ENCODE data around the gene TAL1. TPM values are rescaled to one million over a fixed set of nuclear protein-coding genes. Genes with fewer than 3 reads are reported as not detected.

TAL1 gene
- total RNA-seq, 1 donor from 2014 or later, result 13.9 TPM

DNA sequence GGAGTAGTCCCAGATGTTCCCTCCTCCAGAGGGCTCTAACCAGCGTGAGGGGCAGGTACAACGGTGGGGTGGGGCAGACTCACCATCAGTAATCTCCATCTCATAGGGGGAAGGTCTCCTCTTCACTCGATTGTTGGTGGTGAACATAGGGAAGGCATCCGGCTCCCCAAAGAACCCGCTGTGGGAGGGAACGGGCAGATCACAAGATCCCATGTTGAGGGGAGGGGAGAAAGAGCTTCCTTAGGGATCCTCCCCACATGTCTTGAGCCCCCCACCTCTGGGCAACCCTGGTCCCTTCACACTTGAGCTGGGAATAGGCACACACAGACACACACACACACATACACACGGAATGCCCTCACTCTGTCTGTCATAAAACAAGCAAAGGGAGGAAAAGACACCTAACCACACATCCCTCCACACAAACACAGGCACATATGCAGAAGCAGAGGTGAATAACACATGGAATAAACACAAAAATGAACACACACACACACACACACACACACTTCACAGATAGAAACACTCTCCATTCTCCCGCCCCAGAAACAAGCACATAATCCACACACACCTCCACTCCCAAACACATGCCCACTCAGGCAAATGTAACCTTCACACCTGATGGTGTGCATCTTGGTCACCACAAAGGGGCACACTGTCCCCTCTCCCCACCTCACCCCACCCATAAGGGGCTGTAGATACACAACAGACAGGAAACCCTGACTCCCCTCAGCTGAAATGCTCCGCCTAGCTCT, 7.9 kb downstream of the TAL1 start:
- Histone ChIP-seq H3K4me3 (no peak overlapping the region), H3K27me3 (peaks cover 27% of the 10 kb centered on the region), H3K4me1 (peaks cover 4 to 10% of the 10 kb centered on the region in 2 donors), H3K9me3 (no peaks in the 10 kb centered on the region), H3K36me3 (no peaks in the 10 kb centered on the region), H3K27ac (no peak overlapping the region)
- DNase-seq (ENCODE audit: low spot score in 2 of 2), result peak in 1 of 2 donors; percentile 35
- intact Hi-C loops (cut with DNase I), result no loop called here
- TF ChIP-seq, protein P1, sequence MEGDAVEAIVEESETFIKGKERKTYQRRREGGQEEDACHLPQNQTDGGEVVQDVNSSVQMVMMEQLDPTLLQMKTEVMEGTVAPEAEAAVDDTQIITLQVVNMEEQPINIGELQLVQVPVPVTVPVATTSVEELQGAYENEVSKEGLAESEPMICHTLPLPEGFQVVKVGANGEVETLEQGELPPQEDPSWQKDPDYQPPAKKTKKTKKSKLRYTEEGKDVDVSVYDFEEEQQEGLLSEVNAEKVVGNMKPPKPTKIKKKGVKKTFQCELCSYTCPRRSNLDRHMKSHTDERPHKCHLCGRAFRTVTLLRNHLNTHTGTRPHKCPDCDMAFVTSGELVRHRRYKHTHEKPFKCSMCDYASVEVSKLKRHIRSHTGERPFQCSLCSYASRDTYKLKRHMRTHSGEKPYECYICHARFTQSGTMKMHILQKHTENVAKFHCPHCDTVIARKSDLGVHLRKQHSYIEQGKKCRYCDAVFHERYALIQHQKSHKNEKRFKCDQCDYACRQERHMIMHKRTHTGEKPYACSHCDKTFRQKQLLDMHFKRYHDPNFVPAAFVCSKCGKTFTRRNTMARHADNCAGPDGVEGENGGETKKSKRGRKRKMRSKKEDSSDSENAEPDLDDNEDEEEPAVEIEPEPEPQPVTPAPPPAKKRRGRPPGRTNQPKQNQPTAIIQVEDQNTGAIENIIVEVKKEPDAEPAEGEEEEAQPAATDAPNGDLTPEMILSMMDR (IDR thresholded peaks at IDR 0.05), result no peak

DNA sequence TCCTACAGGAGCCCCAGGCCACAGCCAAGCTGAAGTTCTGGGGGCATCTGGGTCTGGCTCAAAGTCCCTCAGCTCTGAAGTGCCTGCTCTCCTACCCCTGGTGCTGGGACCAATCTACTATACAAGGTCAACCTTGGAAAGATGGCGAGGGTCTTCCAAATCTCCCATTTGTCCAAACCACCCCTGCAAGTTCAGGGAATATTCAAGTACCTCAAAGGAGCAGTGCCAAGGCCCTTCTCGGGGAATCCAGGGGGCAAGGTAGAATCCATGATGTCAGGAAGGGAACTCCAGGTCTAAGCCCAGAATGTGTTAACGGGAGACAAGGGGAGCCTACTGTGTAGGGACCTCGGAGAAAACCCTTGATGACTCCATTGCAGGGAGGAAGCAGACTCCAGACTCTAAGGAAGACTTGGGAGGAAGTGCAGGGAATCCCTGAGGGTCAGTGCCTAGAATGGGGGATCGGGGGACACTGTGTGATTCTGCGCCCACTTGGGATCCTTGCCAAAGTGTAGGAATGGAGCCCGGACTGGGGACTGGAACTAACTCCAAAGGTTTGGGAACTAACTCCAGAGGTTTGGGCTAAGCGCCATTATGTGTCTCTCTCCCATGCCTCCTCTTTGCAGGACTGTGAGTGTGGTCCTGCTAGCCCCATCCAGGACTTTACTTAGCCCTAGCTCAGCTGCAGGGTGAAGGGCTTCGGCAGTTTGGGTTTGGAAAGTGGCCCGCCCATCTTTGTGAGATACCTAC, 8.7 kb downstream of the TAL1 start:
- H3K4me3 ChIP-seq, result no peak overlapping the region
- TF ChIP-seq, protein P1 (IDR thresholded peaks at IDR 0.05), result no peak
- intact Hi-C loops (cut with DNase I), result no loop called here
- peaks cover 4 to 10% of the 10 kb centered on the region in 2 donors for H3K4me1 ChIP-seq
- H3K36me3 ChIP-seq, result no peaks in the 10 kb centered on the region
- H3K27me3 ChIP-seq, result peaks cover 20% of the 10 kb centered on the region
- no peak for DNase-seq (ENCODE audit: low spot score in 2 of 2)
- no peak overlapping the region for H3K27ac ChIP-seq
- no peaks in the 10 kb centered on the region for H3K9me3 ChIP-seq

GRCh38 chr1:47222476-47222875, 9.5 kb downstream of the TAL1 start:
- Histone ChIP-seq H3K4me3 (no peak overlapping the region), H3K4me1 (peaks cover 4 to 10% of the 10 kb centered on the region in 2 donors), H3K27ac (no peak overlapping the region), H3K36me3 (no peaks in the 10 kb centered on the region), H3K27me3 (peaks cover 14% of the 10 kb centered on the region), H3K9me3 (no peaks in the 10 kb centered on the region)
- intact Hi-C loops (cut with DNase I), result no loop called here
- no peak for DNase-seq (ENCODE audit: low spot score in 2 of 2)
- TF ChIP-seq, protein P1 (IDR thresholded peaks at IDR 0.05), result no peak

DNA sequence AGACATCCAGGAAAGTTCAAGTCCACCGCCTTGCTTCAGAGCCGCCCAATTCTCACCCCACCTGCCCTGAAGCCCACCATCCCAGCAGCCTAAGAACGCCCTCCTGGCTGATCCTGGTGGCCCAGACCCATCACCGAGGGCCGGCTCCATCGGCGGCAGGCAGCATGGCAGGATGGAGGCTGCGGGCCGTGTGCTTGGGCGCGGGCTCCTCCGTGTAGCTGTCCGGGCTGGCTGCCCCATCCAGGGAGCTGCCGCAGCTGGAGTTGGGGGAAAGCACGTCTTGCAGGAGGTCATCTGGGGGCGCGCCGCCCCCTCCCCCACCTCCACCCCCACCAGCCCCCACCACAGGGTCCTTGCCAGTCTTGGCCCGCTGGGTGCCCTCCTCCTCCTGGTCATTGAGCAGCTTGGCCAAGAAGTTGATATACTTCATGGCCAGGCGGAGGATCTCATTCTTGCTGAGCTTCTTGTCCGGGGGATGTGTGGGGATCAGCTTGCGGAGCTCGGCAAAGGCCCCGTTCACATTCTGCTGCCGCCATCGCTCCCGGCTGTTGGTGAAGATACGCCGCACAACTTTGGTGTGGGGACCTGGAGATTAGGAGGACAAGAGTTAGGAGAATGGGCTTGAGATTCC, 12.3 kb downstream of the TAL1 start:
- intact Hi-C loops (cut with DNase I), result no loop called here
- peak in 1 of 2 donors; percentile 52 for DNase-seq (ENCODE audit: low spot score in 2 of 2)
- TF ChIP-seq, protein P1 (IDR thresholded peaks at IDR 0.05), result no peak
- Histone ChIP-seq H3K36me3 (no peaks in the 10 kb centered on the region), H3K4me1 (no peaks in the 10 kb centered on the region), H3K9me3 (no peaks in the 10 kb centered on the region), H3K27me3 (peaks cover 5% of the 10 kb centered on the region), H3K4me3 (no peak overlapping the region), H3K27ac (no peak overlapping the region)

- TF ChIP-seq, protein P1 (IDR thresholded peaks at IDR 0.05), result no peak
- H3K36me3 ChIP-seq, result no peaks in the 10 kb centered on the region
- H3K4me1 ChIP-seq, result no peaks in the 10 kb centered on the region
- no peak overlapping the region for H3K27ac ChIP-seq
- intact Hi-C loops (cut with DNase I), result no loop called here
- no peak overlapping the region for H3K4me3 ChIP-seq
- DNase-seq (ENCODE audit: low spot score in 2 of 2), result peak in 1 of 2 donors; percentile 39
- H3K9me3 ChIP-seq, result no peaks in the 10 kb centered on the region
- no peaks in the 10 kb centered on the region for H3K27me3 ChIP-seq
These were observed 13.0 kb downstream of the TAL1 start for GRCh38 chr1:47219001-47219400.

Data from ascending aorta (tissue), 2 donors.